HepG2 (cell line): ENCODE results near the gene PPOX. TPM values are rescaled to one million over a fixed set of nuclear protein-coding genes. Genes with fewer than 3 reads are reported as not detected.

Source experiments
- ARNT ChIP-seq: fragments of 450-650 bp; IDR thresholded peaks from 2 replicates; pipeline ENCODE4 v1.6.1; 2017
- ATF7-NPFF ChIP-seq: sonication (generic); formaldehyde crosslinking; IDR thresholded peaks from 2 replicates; pipeline ENCODE4 v1.8.1; 2023; ENCODE audit warnings: mild to moderate bottlenecking, low read depth, missing genetic modification reagents, moderate library complexity
- CBX5 ChIP-seq: sonication (generic); formaldehyde crosslinking; IDR thresholded peaks from 2 replicates; pipeline ENCODE4 v1.4.0; 2020; ENCODE audit warnings: missing genetic modification reagents, borderline replicate concordance
- CERS6 ChIP-seq: sonication (generic); formaldehyde crosslinking; IDR thresholded peaks from 2 replicates; pipeline ENCODE4 v1.5.0; 2020; ENCODE audit warnings: missing genetic modification reagents
- GFI1 ChIP-seq: sonication (generic); formaldehyde crosslinking; IDR thresholded peaks from 2 replicates; pipeline ENCODE4 v1.5.0; 2020; ENCODE audit warnings: missing genetic modification reagents, mild to moderate bottlenecking, borderline replicate concordance
- GPN1 ChIP-seq: sonication (generic); formaldehyde crosslinking; IDR thresholded peaks from 2 replicates; pipeline ENCODE4 v1.5.1; 2020; ENCODE audit warnings: missing genetic modification reagents, borderline replicate concordance
- HNRNPK ChIP-seq: fragments of 200-400 bp; formaldehyde crosslinking; IDR thresholded peaks from 2 replicates; pipeline ENCODE4 v1.6.1; 2018; ENCODE audit warnings: low read length, low read depth, moderate library complexity, mild to moderate bottlenecking; ENCODE audit not compliant: poor library complexity, severe bottlenecking
- IRX3 ChIP-seq: sonication (generic); formaldehyde crosslinking; IDR thresholded peaks from 2 replicates; pipeline ENCODE4 v1.8.1; 2023; ENCODE audit warnings: mild to moderate bottlenecking, low read depth, missing genetic modification reagents, borderline replicate concordance
- PCBP2 ChIP-seq: fragments of 200-400 bp; formaldehyde crosslinking; optimal IDR thresholded peaks from 2 replicates; pipeline ENCODE3; 2018; ENCODE audit warnings: low read length, low read depth; ENCODE audit not compliant: poor library complexity, severe bottlenecking
- POLR2G ChIP-seq: fragments of 200-400 bp; formaldehyde crosslinking; IDR thresholded peaks from 2 replicates; pipeline ENCODE4 v1.6.1; 2018; ENCODE audit warnings: mild to moderate bottlenecking, low read depth, low read length, moderate library complexity
- TARDBP ChIP-seq: sonication (generic); formaldehyde crosslinking; IDR thresholded peaks from 2 replicates; pipeline ENCODE4 v1.8.0; 2022; ENCODE audit warnings: mild to moderate bottlenecking, missing genetic modification reagents
- TFDP2 ChIP-seq: sonication (generic); formaldehyde crosslinking; IDR thresholded peaks from 2 replicates; pipeline ENCODE4 v1.4.0; 2020; ENCODE audit warnings: missing genetic modification reagents
- ZBTB33 ChIP-seq: sonication (generic); formaldehyde crosslinking; IDR thresholded peaks from 2 replicates; pipeline ENCODE4 v1.4.0; 2020; ENCODE audit warnings: missing genetic modification reagents
- ZFAT ChIP-seq: sonication (generic); formaldehyde crosslinking; conservative IDR thresholded peaks from 2 replicates; pipeline ENCODE4 v1.8.1; 2023; ENCODE audit warnings: missing genetic modification reagents, inconsistent platforms
- ZNF543 ChIP-seq: sonication (generic); formaldehyde crosslinking; IDR thresholded peaks from 2 replicates; pipeline ENCODE4 v1.4.0; 2020; ENCODE audit warnings: mild to moderate bottlenecking, missing genetic modification reagents
- ZNF556 ChIP-seq: sonication (generic); formaldehyde crosslinking; IDR thresholded peaks from 2 replicates; pipeline ENCODE4 v1.4.0; 2020; ENCODE audit warnings: mild to moderate bottlenecking, missing genetic modification reagents, borderline replicate concordance
- ZNF747 ChIP-seq: sonication (generic); formaldehyde crosslinking; IDR thresholded peaks from 2 replicates; pipeline ENCODE4 v1.8.1; 2023; ENCODE audit warnings: missing genetic modification reagents, mild to moderate bottlenecking, borderline replicate concordance
- ZSCAN5A ChIP-seq: sonication (generic); formaldehyde crosslinking; IDR thresholded peaks from 2 replicates; pipeline ENCODE4 v1.8.0; 2022; ENCODE audit warnings: mild to moderate bottlenecking, missing genetic modification reagents, borderline replicate concordance
- polyA plus RNA-seq, 8 experiments: library from polyadenylated mRNA; depleted of rRNA in 3 of 8; stranded (reverse) in 7 of 8; unstranded in 1 of 8; fragments of >200 nt; fragmentation: Illumina TruSeq in 4 of 8; extraction: Trizol in 4 of 8; gene quantifications; 2 replicates each; pipeline versions ENCODE4 v1.2.1 to v1.2.3, GENCODE V29; 2011 to 2016; ENCODE audit warnings: low read depth in 4 of 8, missing spikeins in 1 of 8, mixed read lengths in 1 of 8; ENCODE audit not compliant: insufficient read depth in 1 of 8
- total RNA-seq, 5 experiments: library from RNA; depleted of rRNA; stranded (reverse); fragments of >200 nt; fragmentation: Illumina TruSeq; extraction: Trizol; gene quantifications; 2 replicates each; pipeline ENCODE4 v1.2.3, GENCODE V29; 2016; ENCODE audit warnings: low read depth in 1 of 5
- TF ChIP-seq, protein P1 (sequence below): sonication (generic); formaldehyde crosslinking; IDR thresholded peaks from 2 replicates; pipeline ENCODE4 v1.8.1; 2023; ENCODE audit warnings: missing genetic modification reagents, mild to moderate bottlenecking, borderline replicate concordance
- TF ChIP-seq, protein P2 (sequence below): sonication (generic); formaldehyde crosslinking; conservative IDR thresholded peaks from 2 replicates; pipeline ENCODE4 v1.8.1; 2023; ENCODE audit warnings: missing genetic modification reagents

PPOX gene
- total and polyA plus RNA-seq, 2 of the 13 experiments (the other 11 are each of a cell fraction or from before 2014, with no cell fraction given), result 15.5 to 27.7 TPM

- TF ChIP-seq ZSCAN5A (CRISPR knock-in tag) (peak; percentile 62; the same call in 1 of the 2 replicates), IRX3 (CRISPR knock-in tag) (no peak), TFDP2 (CRISPR knock-in tag) (peak; percentile 70), ZNF543 (CRISPR knock-in tag) (0 out of 2 replicates have a peak, but pooled peaks have one; percentile 35), CERS6 (CRISPR knock-in tag) (no peak), TARDBP (CRISPR knock-in tag) (peak; percentile 57; the same call in 1 of the 2 replicates), GPN1 (no peak), CBX5 (CRISPR knock-in tag) (peak; percentile 42; the same call in 1 of the 2 replicates), ARNT (no peak), ZFAT (CRISPR knock-in tag) (no peak), ZNF747 (CRISPR knock-in tag) (no peak), POLR2G (peak; percentile 95), PCBP2 (no peak), HNRNPK (no peak), GFI1 (CRISPR knock-in tag) (no peak; the same call in 1 of the 2 replicates), ZNF556 (CRISPR knock-in tag) (no peak), ATF7-NPFF (CRISPR knock-in tag) (peak; percentile 81), ZBTB33 (CRISPR knock-in tag) (no peak)
- TF ChIP-seq, protein P1, sequence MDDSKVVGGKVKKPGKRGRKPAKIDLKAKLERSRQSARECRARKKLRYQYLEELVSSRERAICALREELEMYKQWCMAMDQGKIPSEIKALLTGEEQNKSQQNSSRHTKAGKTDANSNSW (CRISPR knock-in tag), result no peak
- TF ChIP-seq, protein P2, sequence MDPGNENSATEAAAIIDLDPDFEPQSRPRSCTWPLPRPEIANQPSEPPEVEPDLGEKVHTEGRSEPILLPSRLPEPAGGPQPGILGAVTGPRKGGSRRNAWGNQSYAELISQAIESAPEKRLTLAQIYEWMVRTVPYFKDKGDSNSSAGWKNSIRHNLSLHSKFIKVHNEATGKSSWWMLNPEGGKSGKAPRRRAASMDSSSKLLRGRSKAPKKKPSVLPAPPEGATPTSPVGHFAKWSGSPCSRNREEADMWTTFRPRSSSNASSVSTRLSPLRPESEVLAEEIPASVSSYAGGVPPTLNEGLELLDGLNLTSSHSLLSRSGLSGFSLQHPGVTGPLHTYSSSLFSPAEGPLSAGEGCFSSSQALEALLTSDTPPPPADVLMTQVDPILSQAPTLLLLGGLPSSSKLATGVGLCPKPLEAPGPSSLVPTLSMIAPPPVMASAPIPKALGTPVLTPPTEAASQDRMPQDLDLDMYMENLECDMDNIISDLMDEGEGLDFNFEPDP (CRISPR knock-in tag), result no peak
Observed at GRCh38 chr1:161117759-161118581, 48.3 kb upstream of the PPOX start, which contains the start of the genes NIT1 and PFDN2 (continued).
